OCI-LY7 (cell line): Measurements from ENCODE around the gene LRRK1. TPM values are rescaled to one million over a fixed set of nuclear protein-coding genes. Genes with fewer than 3 reads are reported as not detected.

ENCODE experiments used
- BruUV-seq: library from RNA; stranded (reverse); fragments of 400-500 nt; replicated peaks from 2 replicates; lab custom pipeline; 2021; lab: Mats Ljungman, UMichigan
- CTCF ChIA-PET: fragments of 300-600 bp; sonication (Branson Sonifier 250); formaldehyde crosslinking; loops from one replicate; lab custom pipeline; 2022; ENCODE audit warnings: antibody characterized with exemption; ENCODE audit not compliant: unreplicated experiment; lab: Charles Lee
- POLR2A ChIA-PET: fragments of 300-600 bp; sonication (Branson Sonifier 250); formaldehyde crosslinking; loops from one replicate; lab custom pipeline; 2022; ENCODE audit warnings: antibody characterized with exemption; lab: Charles Lee
- DNase-seq: peaks from one replicate; pipeline ENCODE4 v3.0.0-alpha.2; 2015; ENCODE audit warnings: low spot score
- H2AFZ ChIP-seq: fragments of 200-600 bp; sonication (generic), shearing (Covaris generic); 2 replicates; pipeline ENCODE4 v1.6.1; 2014; ENCODE audit warnings: mild to moderate bottlenecking, antibody characterized with exemption, low read length, moderate library complexity
- H3K27ac ChIP-seq: fragments of 200-600 bp; sonication (generic); 2 replicates; pipeline ENCODE4 v1.5.1; 2014; ENCODE audit warnings: mixed run types, low read depth, mild to moderate bottlenecking, moderate library complexity, low read length, inconsistent platforms; ENCODE audit not compliant: poor library complexity, severe bottlenecking
- H3K36me3 ChIP-seq: fragments of 200-600 bp; sonication (generic); 2 replicates; pipeline ENCODE4 v1.6.1; 2014; ENCODE audit warnings: mild to moderate bottlenecking, antibody characterized with exemption, low read length, moderate library complexity, mixed read lengths; ENCODE audit not compliant: insufficient read depth
- H3K4me1 ChIP-seq: fragments of 200-600 bp; sonication (generic); 2 replicates; pipeline ENCODE4 v1.5.1; 2014; ENCODE audit warnings: mild to moderate bottlenecking, low read length; ENCODE audit not compliant: insufficient read depth, poor library complexity, severe bottlenecking
- H3K4me2 ChIP-seq: fragments of 200-600 bp; sonication (generic); 2 replicates; pipeline ENCODE4 v1.6.1; 2014; ENCODE audit warnings: mild to moderate bottlenecking, low read length
- H3K4me3 ChIP-seq: fragments of 200-600 bp; sonication (generic); 2 replicates; pipeline ENCODE4 v1.5.1; 2014; ENCODE audit warnings: mild to moderate bottlenecking, low read depth, low read length; ENCODE audit not compliant: poor library complexity, severe bottlenecking
- H3K79me2 ChIP-seq: fragments of 200-600 bp; sonication (generic); 2 replicates; pipeline ENCODE4 v1.6.1; 2016; ENCODE audit warnings: low read depth, mild to moderate bottlenecking, low read length, moderate library complexity, mixed read lengths; ENCODE audit not compliant: insufficient read depth
- H3K9me2 ChIP-seq: fragments of 200-600 bp; sonication (generic); 2 replicates; pipeline ENCODE4 v1.6.1; 2016; ENCODE audit warnings: mild to moderate bottlenecking, low read length, mixed read lengths; ENCODE audit not compliant: insufficient read depth
- H3K9me3 ChIP-seq: fragments of 200-600 bp; sonication (generic); 2 replicates; pipeline ENCODE4 v1.6.1; 2014; ENCODE audit warnings: mild to moderate bottlenecking, mixed run types, low read length, mixed read lengths
- H4K20me1 ChIP-seq: fragments of 200-600 bp; sonication (generic); 2 replicates; pipeline ENCODE4 v1.6.1; 2014; ENCODE audit warnings: mild to moderate bottlenecking, antibody characterized with exemption, low read length, moderate library complexity, mixed read lengths; ENCODE audit not compliant: insufficient read depth
- CTCF ChIP-seq: fragments of 200-600 bp; sonication (generic); conservative IDR thresholded peaks from 2 replicates; pipeline ENCODE4 v1.5.1; 2014; ENCODE audit warnings: mild to moderate bottlenecking, antibody characterized with exemption, low read length, moderate library complexity, mixed read lengths
- EZH2phosphoT487 ChIP-seq: fragments of 200-600 bp; sonication (generic); IDR thresholded peaks from 2 replicates; pipeline ENCODE4 v1.6.1; 2018; ENCODE audit warnings: low read depth, borderline replicate concordance, mild to moderate bottlenecking, mixed run types, antibody characterized with exemption, low read length, moderate library complexity, mixed read lengths
- intact Hi-C: fragments of 100-400 bp; cut with micrococcal nuclease; formaldehyde crosslinking; loops from one replicate; pipeline ENCODE4 v1.10.0; 2022; ENCODE audit not compliant: unreplicated experiment
- total RNA-seq, 2 experiments: library from RNA; depleted of rRNA in 1 of 2; stranded (reverse); fragments of >200 nt in 1 of 2; shearing (Covaris generic) in 1 of 2; gene quantifications; 2 replicates each; pipeline ENCODE4 v1.2.3, GENCODE V29; 2014 to 2022

The LRRK1 gene
- total RNA-seq, 2 experiments from 2014 or later = 92.3 to 233 TPM

DNA sequence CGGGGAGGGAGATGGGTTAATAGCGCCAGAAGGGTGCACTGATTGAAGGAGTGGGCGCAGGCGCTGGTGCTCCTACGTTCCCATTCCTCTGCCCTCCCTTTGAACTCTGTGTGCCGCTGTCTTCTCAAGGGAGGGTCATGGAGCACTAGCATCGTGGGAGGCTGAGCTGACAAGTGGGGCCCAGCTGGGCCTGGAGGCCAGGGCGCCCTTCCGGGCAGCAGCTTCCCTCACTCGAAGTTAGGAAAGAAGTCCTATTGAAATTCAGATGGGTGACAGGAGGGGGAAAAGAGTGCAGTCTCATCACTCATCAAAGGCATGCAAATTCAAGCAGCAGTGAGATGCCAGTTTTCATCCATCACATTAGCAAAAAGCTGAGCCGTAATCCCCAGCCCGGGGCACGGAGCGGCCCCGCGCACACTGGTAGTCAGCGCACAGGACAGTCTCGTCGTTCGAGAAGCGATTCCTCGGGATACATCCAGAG, 128.2 kb downstream of the LRRK1 start:
- BruUV-seq = no TSS peak
- intact Hi-C loops = no loop called here
- Histone ChIP-seq H3K9me2 (no peaks in the 10 kb centered on the region), H4K20me1 (no peaks in the 10 kb centered on the region), H3K9me3 (no peaks in the 10 kb centered on the region), H2AFZ (no peak overlapping the region), H3K36me3 (peaks cover 100% of the 10 kb centered on the region), H3K79me2 (no peaks in the 10 kb centered on the region), H3K27ac (no peak overlapping the region), H3K4me2 (no peak overlapping the region), H3K4me3 (no peak overlapping the region), H3K4me1 (no peaks in the 10 kb centered on the region)
- no peak for DNase-seq
- POLR2A ChIA-PET = interaction anchor here (0.6 to 0.7 kb wide), 3 partner anchors 11 to 227 kb away, joined by 3 read pairs; no protein-coding TSS in a partner anchor
- no peak for TF ChIP-seq EZH2phosphoT487
- TF ChIP-seq CTCF = no peak
- CTCF ChIA-PET = no interaction called here

DNA sequence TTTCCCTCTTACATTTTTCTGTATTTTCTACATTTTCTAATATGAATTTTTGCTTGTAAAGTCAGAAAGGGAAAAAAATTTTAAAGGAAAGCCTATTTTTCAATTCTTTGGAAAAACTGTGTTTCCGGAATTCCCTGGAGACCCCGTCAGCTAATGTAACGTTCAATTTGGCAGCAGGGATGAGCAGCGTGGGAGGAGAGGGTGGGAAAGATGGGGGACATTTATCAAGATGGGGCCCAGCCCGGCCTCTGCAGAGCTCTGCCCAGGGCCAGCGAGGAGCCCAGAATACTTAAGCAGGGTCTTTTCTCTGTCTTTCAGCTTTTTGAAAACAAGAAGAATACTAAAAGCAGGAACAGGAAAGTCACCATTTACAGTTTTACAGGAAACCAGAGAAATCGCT, 129.0 kb downstream of the LRRK1 start:
- CTCF ChIA-PET = interaction anchor here (0.6 kb wide), 1 partner anchor 437 kb away, joined by 7 read pairs; no protein-coding TSS in a partner anchor
- no TSS peak for BruUV-seq
- TF ChIP-seq CTCF (no peak), EZH2phosphoT487 (no peak)

DNA sequence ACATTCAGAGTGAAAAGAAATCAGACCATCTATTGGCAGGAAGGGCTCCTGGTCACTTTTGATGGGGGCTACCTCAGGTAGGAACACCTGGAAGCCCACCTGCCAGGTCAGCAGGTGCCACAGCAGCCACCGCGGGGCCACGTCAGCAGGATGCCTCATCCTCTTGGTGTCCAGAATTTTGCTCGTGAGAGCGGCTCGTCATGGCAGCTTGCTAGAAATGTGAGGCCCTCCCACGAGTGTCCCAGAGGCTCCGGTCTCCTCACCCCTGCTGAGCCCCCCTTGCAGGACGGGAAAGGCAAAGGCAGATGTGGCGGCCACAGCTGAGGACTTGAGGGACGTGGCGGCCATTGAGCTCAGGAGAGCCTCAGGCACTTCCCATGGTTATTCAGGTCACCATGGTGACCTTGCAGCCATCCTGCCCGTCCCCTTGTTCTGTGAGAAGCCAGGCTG, 129.4 kb downstream of the LRRK1 start:
- Histone ChIP-seq H3K4me2 (no peak overlapping the region), H3K9me2 (no peaks in the 10 kb centered on the region), H3K36me3 (peaks cover 100% of the 10 kb centered on the region), H3K4me3 (no peak overlapping the region), H3K4me1 (no peaks in the 10 kb centered on the region), H2AFZ (no peak overlapping the region), H3K9me3 (no peaks in the 10 kb centered on the region), H3K27ac (no peak overlapping the region), H4K20me1 (no peaks in the 10 kb centered on the region), H3K79me2 (no peaks in the 10 kb centered on the region)
- no peak for DNase-seq
- POLR2A ChIA-PET = no interaction called here
- BruUV-seq = no TSS peak
- CTCF ChIA-PET = no interaction called here
- TF ChIP-seq CTCF = no peak
- TF ChIP-seq EZH2phosphoT487 = no peak
- intact Hi-C loops = no loop called here

More for the DNA sequence above, 129.0 kb downstream of the LRRK1 start:
- Histone ChIP-seq H3K4me1 (no peaks in the 10 kb centered on the region), H3K79me2 (no peaks in the 10 kb centered on the region), H2AFZ (no peak overlapping the region), H3K4me3 (no peak overlapping the region), H3K36me3 (peaks cover 100% of the 10 kb centered on the region), H3K27ac (no peak overlapping the region), H3K4me2 (no peak overlapping the region), H3K9me2 (no peaks in the 10 kb centered on the region), H4K20me1 (no peaks in the 10 kb centered on the region), H3K9me3 (no peaks in the 10 kb centered on the region)
- intact Hi-C loops = no loop called here
- no peak for DNase-seq
- POLR2A ChIA-PET = interaction anchor here (0.7 kb wide), 1 partner anchor 12 kb away, joined by 3 read pairs; no protein-coding TSS in a partner anchor
